ENCODE results near the gene CCDC157. TPM values are rescaled to one million over a fixed set of nuclear protein-coding genes. Genes with fewer than 3 reads are reported as not detected.
"Not testable (repeated sequence)": the region's sequence is repeated elsewhere in the genome, so short reads cannot be mapped to it uniquely, and the experiment has no call there.

Gene CCDC157
- total RNA-seq, 1 experiment from 2014 or later: 1.9 TPM

GRCh38 chr22:30332994-30333706, 23.7 kb upstream of the CCDC157 start:
- Histone ChIP-seq H3K27me3 (replicated peaks) (no peaks in the 10 kb centered on the region), H3K4me1 (replicated peaks) (0 out of 2 replicates have a peak, but pooled peaks cover 5% of the 10 kb centered on the region), H3K9me3 (replicated peaks) (no peaks in the 10 kb centered on the region), H3K4me3 (no peak overlapping the region), H3K36me3 (peaks cover 84% of the 10 kb centered on the region), H3K27ac (no peak overlapping the region)
- no peak for DNase-seq (ENCODE audit: low read depth in 1 of 2, low spot score in 2 of 2)

DNA sequence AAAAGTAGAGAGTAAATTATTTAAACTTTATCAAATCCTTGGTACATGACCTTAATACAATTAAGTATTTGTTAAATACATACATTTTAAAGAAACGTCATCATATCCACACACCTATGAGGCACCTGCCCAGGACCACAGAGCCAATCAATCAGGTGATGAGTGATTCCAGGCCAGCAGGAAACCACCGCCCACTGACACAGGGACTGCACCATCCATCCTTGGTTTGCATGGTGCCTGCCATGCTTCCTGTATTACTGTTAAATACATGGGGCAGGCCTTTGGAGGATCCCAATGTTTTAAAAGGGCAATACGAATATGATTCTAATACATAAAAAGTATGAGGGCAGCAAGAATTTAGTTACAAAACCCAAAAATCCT, 23.1 kb upstream of the CCDC157 start:
- H3K36me3 ChIP-seq: peaks cover 88% of the 10 kb centered on the region
- H3K27me3 ChIP-seq (replicated peaks): no peaks in the 10 kb centered on the region
- H3K4me3 ChIP-seq: no peak overlapping the region
- no peak for DNase-seq (ENCODE audit: low read depth in 1 of 2, low spot score in 2 of 2)
- no peak overlapping the region for H3K27ac ChIP-seq
- H3K9me3 ChIP-seq (replicated peaks): no peaks in the 10 kb centered on the region
- 0 out of 2 replicates have a peak, but pooled peaks cover under 1% of the 10 kb centered on the region for H3K4me1 ChIP-seq (replicated peaks)

DNA sequence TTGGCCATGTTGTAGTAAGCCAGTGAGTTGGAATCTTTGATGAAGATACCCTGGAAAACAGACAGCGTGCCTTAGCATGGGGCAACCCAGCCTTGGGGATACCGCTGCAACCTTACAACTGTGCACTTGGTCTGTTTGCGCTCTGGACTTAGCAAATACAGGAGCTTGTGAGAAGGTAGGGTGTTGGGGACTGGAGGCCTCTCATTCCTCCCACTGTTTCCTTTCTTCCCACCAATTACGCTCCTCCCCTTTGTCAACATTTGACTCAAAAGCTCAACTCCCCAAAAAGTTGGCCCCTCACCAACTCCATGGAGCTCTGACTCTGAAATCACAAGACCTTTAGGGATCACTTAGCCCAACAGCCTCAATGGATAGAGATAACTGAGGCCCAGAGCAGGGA, 22.2 kb upstream of the CCDC157 start:
- no peak overlapping the region for H3K27ac ChIP-seq
- H3K4me1 ChIP-seq (replicated peaks): no peaks in the 10 kb centered on the region
- peaks cover 90% of the 10 kb centered on the region for H3K36me3 ChIP-seq
- no peaks in the 10 kb centered on the region for H3K9me3 ChIP-seq (replicated peaks)
- no peak overlapping the region for H3K4me3 ChIP-seq
- H3K27me3 ChIP-seq (replicated peaks): no peaks in the 10 kb centered on the region
- DNase-seq (ENCODE audit: low read depth in 1 of 2, low spot score in 2 of 2): no peak

GRCh38 chr22:30335236-30335635, 21.6 kb upstream of the CCDC157 start:
- Histone ChIP-seq H3K4me1 (replicated peaks) (no peaks in the 10 kb centered on the region), H3K4me3 (no peak overlapping the region), H3K27ac (no peak overlapping the region), H3K9me3 (replicated peaks) (no peaks in the 10 kb centered on the region), H3K27me3 (replicated peaks) (no peaks in the 10 kb centered on the region), H3K36me3 (peaks cover 94% of the 10 kb centered on the region)
- no peak for DNase-seq (ENCODE audit: low read depth in 1 of 2, low spot score in 2 of 2)

DNA sequence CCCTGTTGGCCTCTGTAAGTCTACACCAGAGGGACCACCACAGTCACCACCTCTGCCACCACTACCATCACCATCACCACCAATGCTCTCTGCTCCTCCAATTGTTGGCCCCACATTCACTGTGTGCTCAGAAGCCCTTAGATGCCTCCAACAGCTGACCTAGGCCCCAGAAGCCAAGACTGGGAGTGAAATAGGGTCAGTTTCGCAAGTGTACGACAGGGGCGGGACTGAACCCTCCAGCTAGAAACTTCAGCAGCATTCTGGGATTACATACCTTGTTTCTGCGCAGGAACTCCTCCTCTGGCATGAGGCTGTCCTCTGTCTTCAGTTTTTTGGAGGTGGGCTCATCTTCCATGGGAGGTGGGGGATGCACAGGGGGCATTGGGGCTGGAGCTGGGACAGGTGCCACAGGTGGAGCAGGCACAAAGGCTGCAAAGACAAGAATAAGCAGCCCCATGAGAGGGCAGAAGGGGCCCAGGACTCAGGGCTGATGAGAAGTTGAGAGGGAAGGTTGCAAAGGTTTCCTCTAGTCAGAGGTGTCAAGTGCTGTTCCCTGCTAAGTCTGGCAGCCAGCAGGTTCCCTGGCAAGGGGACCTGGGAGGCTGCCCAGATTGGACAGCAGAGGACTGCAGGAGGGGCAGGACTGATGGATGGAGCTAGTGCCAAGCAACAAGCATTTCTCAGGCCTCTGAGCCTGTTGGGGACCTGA, 19.9 kb upstream of the CCDC157 start:
- Histone ChIP-seq H3K9me3 (replicated peaks) (no peaks in the 10 kb centered on the region), H3K27ac (no peak overlapping the region), H3K4me1 (replicated peaks) (no peaks in the 10 kb centered on the region), H3K4me3 (no peak overlapping the region), H3K36me3 (peaks cover 95% of the 10 kb centered on the region), H3K27me3 (replicated peaks) (no peaks in the 10 kb centered on the region)
- no peak for DNase-seq (ENCODE audit: low read depth in 1 of 2, low spot score in 2 of 2)

DNA sequence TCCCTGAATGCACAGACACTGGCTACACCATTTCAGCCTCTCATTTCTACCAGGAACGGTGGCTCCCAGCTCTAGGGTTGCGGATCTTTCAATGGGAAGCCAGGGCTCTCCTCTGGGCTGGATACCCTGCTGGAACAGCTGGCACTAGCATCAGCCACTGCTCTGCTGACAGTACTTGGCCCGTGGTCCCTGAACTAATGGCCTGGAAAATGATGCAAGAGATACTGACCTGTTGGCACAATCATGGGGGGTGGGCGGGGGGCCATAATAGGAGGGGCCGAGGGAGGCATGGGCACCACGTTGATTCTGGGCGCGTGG, 19.4 kb upstream of the CCDC157 start:
- no peak for DNase-seq (ENCODE audit: low read depth in 1 of 2, low spot score in 2 of 2)
- no peaks in the 10 kb centered on the region for H3K4me1 ChIP-seq (replicated peaks)
- H3K9me3 ChIP-seq (replicated peaks): no peaks in the 10 kb centered on the region
- peaks cover 97% of the 10 kb centered on the region for H3K36me3 ChIP-seq
- no peaks in the 10 kb centered on the region for H3K27me3 ChIP-seq (replicated peaks)
- no peak overlapping the region for H3K27ac ChIP-seq
- no peak overlapping the region for H3K4me3 ChIP-seq

DNA sequence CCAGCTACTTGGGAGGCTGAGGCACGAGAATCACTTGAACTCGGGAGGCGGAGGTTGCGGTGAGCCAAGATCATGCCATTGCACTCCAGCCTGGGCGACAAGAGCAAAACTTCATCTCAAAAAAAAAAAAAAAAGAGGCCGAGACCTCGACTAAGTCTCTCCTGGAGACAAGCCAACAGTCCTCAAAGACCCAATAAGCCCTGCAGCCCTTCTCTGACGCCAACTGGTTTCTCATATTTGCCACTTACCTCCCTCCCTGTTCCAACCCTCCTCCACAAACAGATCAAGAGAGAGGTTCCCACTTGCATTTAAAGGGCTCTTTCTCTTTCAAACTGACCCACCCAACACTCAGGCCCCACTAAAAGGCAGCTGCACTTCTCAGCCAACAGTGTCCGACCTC, 18.5 kb upstream of the CCDC157 start:
- H3K36me3 ChIP-seq: peaks cover 97% of the 10 kb centered on the region
- H3K27me3 ChIP-seq (replicated peaks); H3K4me1 ChIP-seq (replicated peaks); H3K4me3 ChIP-seq; H3K9me3 ChIP-seq (replicated peaks); DNase-seq (ENCODE audit: low read depth in 1 of 2, low spot score in 2 of 2); H3K27ac ChIP-seq: not testable (repeated sequence)

DNA sequence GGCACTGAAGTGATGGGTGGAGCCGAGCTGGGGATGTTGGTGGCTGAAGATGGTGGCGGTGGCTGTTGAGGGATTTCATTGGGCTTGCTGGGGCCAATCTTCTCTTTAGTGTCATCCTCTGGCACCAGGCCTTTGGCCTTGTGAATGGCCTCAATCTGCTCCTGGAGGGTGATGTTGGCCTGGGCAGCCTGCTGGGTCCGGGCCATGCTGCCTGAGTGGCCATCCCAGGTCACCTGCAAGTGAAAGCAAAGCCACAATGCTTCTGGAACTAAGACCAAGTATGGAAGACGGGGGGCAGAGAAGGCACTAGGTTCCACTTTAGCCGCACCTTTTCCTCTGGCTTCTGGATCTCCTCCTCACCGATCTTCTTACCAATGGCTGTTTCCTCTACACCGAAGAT, 18.0 kb upstream of the CCDC157 start:
- no peak overlapping the region for H3K4me3 ChIP-seq
- no peaks in the 10 kb centered on the region for H3K4me1 ChIP-seq (replicated peaks)
- no peaks in the 10 kb centered on the region for H3K9me3 ChIP-seq (replicated peaks)
- H3K36me3 ChIP-seq: peaks cover 97% of the 10 kb centered on the region
- no peaks in the 10 kb centered on the region for H3K27me3 ChIP-seq (replicated peaks)
- no peak for DNase-seq (ENCODE audit: low read depth in 1 of 2, low spot score in 2 of 2)
- no peak overlapping the region for H3K27ac ChIP-seq

DNA sequence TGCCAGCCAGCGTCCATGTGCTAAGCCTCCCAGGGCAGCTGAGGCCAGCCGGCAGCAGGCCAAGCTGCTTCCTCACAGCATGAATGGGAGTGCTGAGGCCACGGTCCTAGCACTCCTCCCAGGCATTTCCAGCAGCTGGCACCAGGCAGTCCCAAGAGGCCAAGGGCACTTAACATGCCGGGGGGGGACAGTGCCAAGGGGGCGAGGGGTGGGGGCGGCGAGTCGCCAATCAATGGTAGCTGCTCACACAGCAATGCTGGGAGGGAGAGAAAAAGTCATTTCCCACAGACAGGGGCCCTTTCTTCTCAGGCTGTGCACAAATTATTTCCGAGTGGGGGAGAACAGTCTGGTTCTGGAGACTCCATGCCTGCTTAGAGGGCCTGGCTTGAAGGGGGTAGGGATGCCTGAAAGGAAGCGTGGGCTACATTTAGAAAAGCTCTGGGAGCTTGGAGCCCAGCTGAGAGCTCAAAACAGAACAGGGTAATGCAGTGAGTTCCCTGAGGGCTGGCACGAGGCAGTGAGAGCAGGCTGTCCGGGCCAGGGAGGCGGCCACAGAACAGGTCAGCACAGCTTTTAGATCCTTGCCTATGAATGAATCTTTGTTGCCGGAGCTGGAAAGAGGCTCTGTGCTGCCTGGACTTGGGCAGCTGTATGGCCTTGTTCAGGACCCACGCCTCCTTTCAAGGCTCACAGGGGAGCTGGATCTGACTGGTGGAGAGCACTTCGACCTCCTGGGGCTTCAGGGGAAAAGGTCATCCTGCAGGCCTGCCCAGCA, 15.7 kb upstream of the CCDC157 start:
- Histone ChIP-seq H3K4me3 (no peak overlapping the region), H3K9me3 (replicated peaks) (no peaks in the 10 kb centered on the region), H3K36me3 (peaks cover 97% of the 10 kb centered on the region), H3K27me3 (replicated peaks) (no peaks in the 10 kb centered on the region), H3K4me1 (replicated peaks) (no peaks in the 10 kb centered on the region), H3K27ac (no peak overlapping the region)
- DNase-seq (ENCODE audit: low read depth in 1 of 2, low spot score in 2 of 2): no peak

DNA sequence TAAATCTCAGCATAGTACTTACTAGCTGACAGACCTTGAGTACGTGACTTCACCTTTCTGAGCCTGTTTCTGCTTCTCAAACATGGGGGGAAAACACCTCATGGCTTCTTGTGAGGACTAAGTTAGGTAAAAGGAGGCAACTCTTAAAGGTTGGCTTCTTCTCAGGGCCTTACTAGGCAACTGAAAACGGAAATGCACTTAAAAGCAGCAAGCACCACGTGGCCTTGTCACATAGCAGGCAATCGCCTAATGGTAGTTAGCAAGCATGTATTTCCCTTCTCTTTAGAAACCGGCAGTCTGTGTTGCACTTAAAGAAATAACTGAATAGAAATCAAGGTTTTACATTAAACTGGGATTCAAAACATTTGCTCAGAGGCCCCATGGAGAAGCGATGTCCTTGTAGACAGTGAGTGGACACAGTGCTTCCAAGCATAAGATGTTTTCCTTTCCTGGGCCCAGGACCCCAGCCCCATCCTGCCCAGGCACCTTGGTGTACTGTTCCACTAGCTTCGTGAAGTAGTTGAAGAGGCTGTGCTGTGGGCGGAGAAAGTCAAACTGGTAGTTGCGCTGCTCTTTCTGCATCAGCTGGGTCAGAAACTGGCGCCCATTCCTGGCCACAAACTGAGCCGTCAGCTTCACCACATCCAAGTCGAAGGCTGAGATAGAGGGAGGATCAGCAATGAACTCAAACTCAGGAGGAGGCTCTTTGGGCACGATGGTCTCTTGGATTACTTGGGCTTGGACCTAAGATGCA, 12.2 kb upstream of the CCDC157 start:
- no peak for DNase-seq (ENCODE audit: low read depth in 1 of 2, low spot score in 2 of 2)
- Histone ChIP-seq H3K4me1 (replicated peaks) (no peaks in the 10 kb centered on the region), H3K9me3 (replicated peaks) (no peaks in the 10 kb centered on the region), H3K27ac (no peak overlapping the region), H3K36me3 (peaks cover 95% of the 10 kb centered on the region), H3K27me3 (replicated peaks) (no peaks in the 10 kb centered on the region), H3K4me3 (no peak overlapping the region)

DNA sequence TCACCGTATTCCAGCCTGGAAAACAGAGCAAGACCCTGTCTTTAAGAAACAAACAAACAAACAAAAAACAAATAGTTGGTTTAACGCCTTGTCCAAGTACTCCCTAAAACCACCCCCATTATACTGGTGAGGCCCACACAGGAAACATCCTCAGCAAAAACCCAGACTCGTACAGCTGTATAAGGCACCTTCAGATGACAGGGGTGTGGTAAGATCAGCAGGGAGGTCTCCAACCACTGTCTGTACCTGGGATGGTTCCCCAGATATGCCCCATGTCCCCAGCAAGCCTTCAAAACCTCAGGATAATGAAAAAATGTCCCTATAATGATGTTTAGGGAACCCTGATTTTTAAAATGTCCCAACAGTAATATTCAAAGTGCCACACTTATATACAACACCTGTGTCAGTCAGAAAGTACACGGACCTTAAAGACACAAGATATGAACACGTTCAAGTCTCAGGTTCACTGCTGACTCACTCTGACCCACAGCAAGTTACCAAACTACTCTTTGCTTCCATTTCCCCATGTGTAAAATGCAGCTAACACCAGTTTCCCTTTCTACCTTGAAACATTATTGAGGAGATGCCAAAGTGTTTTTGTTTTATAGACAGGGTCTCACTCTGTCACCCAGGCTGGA, 9.4 kb upstream of the CCDC157 start:
- DNase-seq (ENCODE audit: low read depth in 1 of 2, low spot score in 2 of 2): no peak
- Histone ChIP-seq H3K27me3 (replicated peaks) (no peaks in the 10 kb centered on the region), H3K27ac (no peak overlapping the region), H3K4me1 (replicated peaks) (no peaks in the 10 kb centered on the region), H3K36me3 (peaks cover 93% of the 10 kb centered on the region), H3K4me3 (no peak overlapping the region), H3K9me3 (replicated peaks) (no peaks in the 10 kb centered on the region)

DNA sequence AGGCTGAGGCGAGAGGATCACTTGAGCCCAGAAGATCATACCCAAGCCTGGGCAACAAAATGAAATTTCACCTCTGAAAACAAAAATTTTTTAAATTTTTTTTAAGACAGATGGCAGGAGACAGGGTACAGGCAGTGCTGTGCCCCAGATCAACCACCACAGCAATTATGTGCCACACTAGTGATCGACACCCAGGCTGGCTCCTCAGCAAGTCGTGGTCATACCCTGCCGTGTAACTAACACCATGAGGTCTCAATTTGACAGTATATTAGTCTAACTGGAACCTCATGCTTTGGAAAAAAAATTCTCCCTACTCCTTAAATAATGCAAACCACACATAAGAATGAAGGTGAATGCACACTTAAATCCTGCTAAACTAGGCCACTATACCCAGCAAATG, 8.4 kb upstream of the CCDC157 start:
- Histone ChIP-seq H3K27ac (no peak overlapping the region), H3K36me3 (peaks cover 91% of the 10 kb centered on the region), H3K9me3 (replicated peaks) (no peaks in the 10 kb centered on the region), H3K4me1 (replicated peaks) (no peaks in the 10 kb centered on the region), H3K4me3 (no peak overlapping the region), H3K27me3 (replicated peaks) (no peaks in the 10 kb centered on the region)
- no peak for DNase-seq (ENCODE audit: low read depth in 1 of 2, low spot score in 2 of 2)

GRCh38 chr22:30348809-30349208, 8.0 kb upstream of the CCDC157 start:
- peaks cover 90% of the 10 kb centered on the region for H3K36me3 ChIP-seq
- H3K27ac ChIP-seq: no peak overlapping the region
- DNase-seq (ENCODE audit: low read depth in 1 of 2, low spot score in 2 of 2): no peak

More at GRCh38 chr22:30348809-30349208, 8.0 kb upstream of the CCDC157 start:
- no peak overlapping the region for H3K4me3 ChIP-seq
- H3K9me3 ChIP-seq (replicated peaks): no peaks in the 10 kb centered on the region
- no peaks in the 10 kb centered on the region for H3K27me3 ChIP-seq (replicated peaks)
- H3K4me1 ChIP-seq (replicated peaks): no peaks in the 10 kb centered on the region

All from SJSA1 (cell line).